GM20000 (cell line): ENCODE results near the gene NTHL1.

ENCODE experiments used
- DNase-seq: peaks from one replicate; pipeline ENCODE4 v3.0.0; 2012; ENCODE audit warnings: low spot score
- CTCF ChIP-seq: IDR thresholded peaks from 2 replicates; pipeline ENCODE4 v1.5.1; 2012; ENCODE audit warnings: mild to moderate bottlenecking, control low read depth; ENCODE audit errors: extremely low read depth, missing control alignments

NTHL1 gene

GRCh38 chr16:1991588-1991947 is 56.1 kb downstream of the NTHL1 start:
- no peak for TF ChIP-seq CTCF
- no peak for DNase-seq

GRCh38 chr16:1991135-1991551 is 56.5 kb downstream of the NTHL1 start:
- DNase-seq: peak; percentile 74
- no peak for TF ChIP-seq CTCF

GRCh38 chr16:1990351-1991134 is 57.1 kb downstream of the NTHL1 start:
- peak; percentile 72 for DNase-seq
- TF ChIP-seq CTCF: no peak

GRCh38 chr16:1990101-1990350 is 57.6 kb downstream of the NTHL1 start:
- no peak for DNase-seq
- no peak for TF ChIP-seq CTCF
